NOMO-1 treated with DMSO at 0.1 percent for 48 hours (cell line): Measurements from ENCODE around the gene LARGE1.
"Not testable (repeated sequence)": the region's sequence is repeated elsewhere in the genome, so short reads cannot be mapped to it uniquely, and the experiment has no call there.

Source experiments
- DNase-seq: peaks from one replicate; lab custom pipeline; 2025; ENCODE audit not compliant: unreplicated experiment; lab: John Stamatoyannopoulos, UW

Gene LARGE1

GRCh38 chr22:33391298-33391697 lies 529.0 kb downstream of the LARGE1 start:
- DNase-seq = no peak

GRCh38 chr22:33389936-33390335 lies 530.3 kb downstream of the LARGE1 start:
- no peak for DNase-seq

GRCh38 chr22:33386270-33386669 lies 534.0 kb downstream of the LARGE1 start:
- no peak for DNase-seq

GRCh38 chr22:33385611-33386010 lies 534.7 kb downstream of the LARGE1 start:
- DNase-seq = no peak

- DNase-seq = no peak
Observed at GRCh38 chr22:33382436-33382835, 537.8 kb downstream of the LARGE1 start.

- DNase-seq = no peak
Observed at GRCh38 chr22:33381531-33382406, 538.5 kb downstream of the LARGE1 start.

GRCh38 chr22:33380789-33381530 lies 539.3 kb downstream of the LARGE1 start:
- no peak for DNase-seq

- no peak for DNase-seq
Observed at GRCh38 chr22:33379836-33380235, 540.4 kb downstream of the LARGE1 start.

- DNase-seq = no peak
Observed at GRCh38 chr22:33372875-33373274, 547.4 kb downstream of the LARGE1 start.

- DNase-seq = not testable (repeated sequence)
Observed at GRCh38 chr22:33363256-33363655, 557.0 kb downstream of the LARGE1 start.

GRCh38 chr22:33362702-33363101 lies 557.6 kb downstream of the LARGE1 start:
- DNase-seq = no peak

- no peak for DNase-seq
Observed at GRCh38 chr22:33361581-33361980, 558.7 kb downstream of the LARGE1 start.

GRCh38 chr22:33357981-33358399 lies 562.3 kb downstream of the LARGE1 start:
- DNase-seq = no peak

GRCh38 chr22:33354928-33355327 lies 565.3 kb downstream of the LARGE1 start:
- no peak for DNase-seq

GRCh38 chr22:33353502-33353901 lies 566.8 kb downstream of the LARGE1 start:
- DNase-seq = no peak

GRCh38 chr22:33352768-33353167 lies 567.5 kb downstream of the LARGE1 start:
- no peak for DNase-seq

GRCh38 chr22:33350961-33351360 lies 569.3 kb downstream of the LARGE1 start:
- DNase-seq = no peak

- DNase-seq = no peak
Observed at GRCh38 chr22:33350491-33350890, 569.8 kb downstream of the LARGE1 start.

- no peak for DNase-seq
Observed at GRCh38 chr22:33347002-33347401, 573.3 kb downstream of the LARGE1 start.

GRCh38 chr22:33341611-33342010 lies 578.7 kb downstream of the LARGE1 start:
- no peak for DNase-seq

GRCh38 chr22:33337524-33337923 lies 582.8 kb downstream of the LARGE1 start:
- DNase-seq = no peak

GRCh38 chr22:33335611-33336279 lies 584.5 kb downstream of the LARGE1 start:
- DNase-seq = no peak
